KMS-11 (cell line): ENCODE measurements around the gene UBR4.

ENCODE experiments used
- H2AFZ ChIP-seq: fragments of 200-600 bp; sonication (generic); 2 replicates; pipeline ENCODE4 v1.6.1; 2016; ENCODE audit warnings: antibody characterized with exemption, mixed run types, low read depth
- H3K27ac ChIP-seq: fragments of 200-600 bp; sonication (generic); 2 replicates; pipeline ENCODE4 v1.6.1; 2016; ENCODE audit warnings: mild to moderate bottlenecking, mixed run types
- H3K27me3 ChIP-seq: fragments of 200-600 bp; sonication (generic); 2 replicates; pipeline ENCODE4 v1.6.1; 2017; ENCODE audit warnings: mild to moderate bottlenecking, low read depth, mixed run types, moderate library complexity; ENCODE audit not compliant: insufficient read depth
- H3K36me3 ChIP-seq: fragments of 200-600 bp; sonication (generic); 2 replicates; pipeline ENCODE4 v1.6.1; 2017; ENCODE audit warnings: mild to moderate bottlenecking, mixed run types; ENCODE audit not compliant: insufficient read depth
- H3K4me1 ChIP-seq: fragments of 200-600 bp; sonication (generic); 2 replicates; pipeline ENCODE4 v1.6.1; 2016; ENCODE audit warnings: mild to moderate bottlenecking, low read depth, mixed run types; ENCODE audit not compliant: poor library complexity, severe bottlenecking
- H3K4me2 ChIP-seq: fragments of 200-600 bp; sonication (generic); 2 replicates; pipeline ENCODE4 v1.7.0; 2016; ENCODE audit warnings: mild to moderate bottlenecking, mixed run types
- H3K4me3 ChIP-seq: fragments of 200-600 bp; sonication (generic); IDR thresholded peaks from 2 replicates; pipeline ENCODE4 v1.6.1; 2017; ENCODE audit warnings: low read depth, low read length, mixed read lengths; ENCODE audit not compliant: insufficient read depth
- H3K79me2 ChIP-seq: fragments of 200-600 bp; sonication (generic); 2 replicates; pipeline ENCODE4 v1.6.1; 2016; ENCODE audit warnings: low read depth, mixed run types; ENCODE audit not compliant: insufficient read depth
- H3K9ac ChIP-seq: fragments of 200-600 bp; sonication (generic); 2 replicates; pipeline ENCODE4 v1.6.1; 2016; ENCODE audit warnings: mild to moderate bottlenecking, mixed run types
- H4K20me1 ChIP-seq: fragments of 200-600 bp; sonication (generic); 2 replicates; pipeline ENCODE4 v1.6.1; 2016; ENCODE audit warnings: mild to moderate bottlenecking, mixed run types; ENCODE audit not compliant: insufficient read depth
- CTCF ChIP-seq: fragments of 200-600 bp; sonication (generic); conservative IDR thresholded peaks from 2 replicates; pipeline ENCODE4 v1.6.1; 2017; ENCODE audit warnings: low read depth, mild to moderate bottlenecking, antibody characterized with exemption, low read length, moderate library complexity, mixed read lengths

Gene UBR4

GRCh38 chr1:19229828-19230325, 19.8 kb upstream of the UBR4 start:
- Histone ChIP-seq H3K36me3 (peaks cover 6% of the 10 kb centered on the region; the same call in 1 of the 2 replicates), H2AFZ (no peak overlapping the region), H3K9ac (no peak overlapping the region), H3K4me2 (no peak overlapping the region), H3K4me1 (no peaks in the 10 kb centered on the region), H3K79me2 (no peaks in the 10 kb centered on the region), H3K27ac (no peak overlapping the region), H3K27me3 (no peaks in the 10 kb centered on the region), H4K20me1 (no peaks in the 10 kb centered on the region), H3K4me3 (no peak overlapping the region)
- TF ChIP-seq CTCF, result no peak

- H2AFZ ChIP-seq, result no peak overlapping the region
- H3K4me1 ChIP-seq, result no peaks in the 10 kb centered on the region
- no peaks in the 10 kb centered on the region for H4K20me1 ChIP-seq
- TF ChIP-seq CTCF, result no peak
- H3K27me3 ChIP-seq, result no peaks in the 10 kb centered on the region
- peaks cover 6% of the 10 kb centered on the region; the same call in 1 of the 2 replicates for H3K36me3 ChIP-seq
- no peaks in the 10 kb centered on the region for H3K79me2 ChIP-seq
- H3K27ac ChIP-seq, result no peak overlapping the region
- no peak overlapping the region for H3K4me2 ChIP-seq
- no peak overlapping the region for H3K4me3 ChIP-seq
- no peak overlapping the region for H3K9ac ChIP-seq
Observed at GRCh38 chr1:19229229-19229628, 19.2 kb upstream of the UBR4 start.

GRCh38 chr1:19222979-19223824, 13.1 kb upstream of the UBR4 start:
- H3K27ac ChIP-seq, result no peak overlapping the region
- H3K4me3 ChIP-seq, result no peak overlapping the region
- H3K27me3 ChIP-seq, result no peaks in the 10 kb centered on the region
- peaks cover 5% of the 10 kb centered on the region for H3K4me1 ChIP-seq
- H3K9ac ChIP-seq, result no peak overlapping the region
- H3K79me2 ChIP-seq, result no peaks in the 10 kb centered on the region
- no peak for TF ChIP-seq CTCF
- H3K36me3 ChIP-seq, result peaks cover 9% of the 10 kb centered on the region; the same call in 1 of the 2 replicates
- no peak overlapping the region for H2AFZ ChIP-seq
- no peaks in the 10 kb centered on the region for H4K20me1 ChIP-seq
- no peak overlapping the region for H3K4me2 ChIP-seq

- H3K4me3 ChIP-seq, result no peak overlapping the region
- H3K27ac ChIP-seq, result no peak overlapping the region
- no peaks in the 10 kb centered on the region for H4K20me1 ChIP-seq
- H3K4me2 ChIP-seq, result no peak overlapping the region
- H3K27me3 ChIP-seq, result no peaks in the 10 kb centered on the region
- H3K79me2 ChIP-seq, result no peaks in the 10 kb centered on the region
- no peak overlapping the region for H2AFZ ChIP-seq
- peaks cover 11% of the 10 kb centered on the region; the same call in 1 of the 2 replicates for H3K36me3 ChIP-seq
- no peak for TF ChIP-seq CTCF
- H3K4me1 ChIP-seq, result peaks cover 5% of the 10 kb centered on the region
- no peak overlapping the region for H3K9ac ChIP-seq
Observed at GRCh38 chr1:19222573-19222972, 12.5 kb upstream of the UBR4 start.
